Measurements from ENCODE around the gene CARD16. TPM values are rescaled to one million over a fixed set of nuclear protein-coding genes. Genes with fewer than 3 reads are reported as not detected.
"Not testable (repeated sequence)": the region's sequence is repeated elsewhere in the genome, so short reads cannot be mapped to it uniquely, and the experiment has no call there.

Gene CARD16
- 10 to 100 TPM in 1 of 6 experiments, 1 to 10 TPM in 5; 6.4 to 11.2 (median 9.4) TPM for total RNA-seq (2021; fragmentation: NEBNext Ultra II Directional; extraction: Animal tissue kit (Norgen Biotek cat#: 25700))
- long read RNA-seq, transcript CARD16-201 (4 exons, 613 nt): major isoform, 7 of 12 reads
- long read RNA-seq, partial matches to known transcripts: 2 of 12 reads
- long read RNA-seq, other reads (novel, unspliced or antisense): 1 of 12 reads

- peak within 1 kb of the TSS; percentile 81 for H3K27ac Mint-ChIP-seq
- H3K4me3 Mint-ChIP-seq: peak within 1 kb of the TSS; percentile 88
Observed at GRCh38 chr11:105044557-105045524, at the start of gene CARD16. Gene CARD16 (minus strand): TSS chr11:105045335. CDS start chr11:105045297, 38 bp downstream.

GRCh38 chr11:105092256-105093239 is 47.4 kb upstream of the CARD16 start:
- Mint-ChIP-seq H3K27ac (peak overlapping the region; percentile 82), H3K36me3 (ENCODE audit: low read depth) (no peaks in the 10 kb centered on the region), H3K4me1 (ENCODE audit: low read depth) (peaks cover 15% of the 10 kb centered on the region), H3K4me3 (peak overlapping the region; percentile 74), H3K27me3 (ENCODE audit: insufficient read depth) (no peaks in the 10 kb centered on the region; the same call in 1 of the 2 replicates), H3K9me3 (no peaks in the 10 kb centered on the region)
- DNase-seq: peak; percentile 64
- no peak for TF ChIP-seq CTCF (IDR thresholded peaks at IDR 0.05)

More at GRCh38 chr11:105044557-105045524, at the start of gene CARD16:
- H3K4me1 Mint-ChIP-seq (ENCODE audit: low read depth): peaks cover 50% of the 10 kb centered on the region
- not testable (repeated sequence) for H3K36me3 Mint-ChIP-seq (ENCODE audit: low read depth); H3K27me3 Mint-ChIP-seq (ENCODE audit: insufficient read depth); H3K9me3 Mint-ChIP-seq
- DNase-seq: peak; percentile 16

GRCh38 chr11:105081412-105082150 is 36.4 kb upstream of the CARD16 start:
- Mint-ChIP-seq H3K4me1 (ENCODE audit: low read depth) (peaks cover 18% of the 10 kb centered on the region), H3K27me3 (ENCODE audit: insufficient read depth) (peaks cover 4% of the 10 kb centered on the region; the same call in 1 of the 2 replicates), H3K9me3 (no peaks in the 10 kb centered on the region), H3K36me3 (ENCODE audit: low read depth) (no peaks in the 10 kb centered on the region), H3K27ac (no peak overlapping the region), H3K4me3 (no peak overlapping the region)
- DNase-seq: no peak
- no peak for TF ChIP-seq CTCF (IDR thresholded peaks at IDR 0.05)

GRCh38 chr11:105080171-105080906 is 35.2 kb upstream of the CARD16 start:
- H3K27ac Mint-ChIP-seq, DNase-seq, H3K9me3 Mint-ChIP-seq: not testable (repeated sequence)

GRCh38 chr11:105078283-105078682 is 33.1 kb upstream of the CARD16 start:
- Mint-ChIP-seq H3K4me1 (ENCODE audit: low read depth) (peaks cover 18% of the 10 kb centered on the region), H3K4me3 (no peak overlapping the region), H3K9me3 (no peaks in the 10 kb centered on the region), H3K27me3 (ENCODE audit: insufficient read depth) (peaks cover 4% of the 10 kb centered on the region; the same call in 1 of the 2 replicates), H3K36me3 (ENCODE audit: low read depth) (no peaks in the 10 kb centered on the region), H3K27ac (no peak overlapping the region)
- TF ChIP-seq CTCF (IDR thresholded peaks at IDR 0.05): no peak
- DNase-seq: no peak

More at GRCh38 chr11:105080171-105080906, 35.2 kb upstream of the CARD16 start:
- H3K27me3 Mint-ChIP-seq (ENCODE audit: insufficient read depth); H3K36me3 Mint-ChIP-seq (ENCODE audit: low read depth): not testable (repeated sequence)
- H3K4me3 Mint-ChIP-seq: peak overlapping the region; percentile 55
- H3K4me1 Mint-ChIP-seq (ENCODE audit: low read depth): peaks cover 18% of the 10 kb centered on the region

- not testable (repeated sequence) for H3K36me3 Mint-ChIP-seq (ENCODE audit: low read depth); DNase-seq; H3K4me3 Mint-ChIP-seq; H3K27ac Mint-ChIP-seq; H3K9me3 Mint-ChIP-seq; H3K27me3 Mint-ChIP-seq (ENCODE audit: insufficient read depth)
- peaks cover 18% of the 10 kb centered on the region for H3K4me1 Mint-ChIP-seq (ENCODE audit: low read depth)
Observed at GRCh38 chr11:105077141-105077790, 32.1 kb upstream of the CARD16 start.
